NOMO-1 treated with DMSO at 0.1 percent for 48 hours (cell line): Measurements from ENCODE around the gene MGAT3.

Source experiments
- DNase-seq: peaks from one replicate; lab custom pipeline; 2025; ENCODE audit not compliant: unreplicated experiment; lab: John Stamatoyannopoulos, UW

MGAT3 gene

GRCh38 chr22:39448205-39449054, 8.4 kb upstream of the MGAT3 start:
- no peak for DNase-seq

DNA sequence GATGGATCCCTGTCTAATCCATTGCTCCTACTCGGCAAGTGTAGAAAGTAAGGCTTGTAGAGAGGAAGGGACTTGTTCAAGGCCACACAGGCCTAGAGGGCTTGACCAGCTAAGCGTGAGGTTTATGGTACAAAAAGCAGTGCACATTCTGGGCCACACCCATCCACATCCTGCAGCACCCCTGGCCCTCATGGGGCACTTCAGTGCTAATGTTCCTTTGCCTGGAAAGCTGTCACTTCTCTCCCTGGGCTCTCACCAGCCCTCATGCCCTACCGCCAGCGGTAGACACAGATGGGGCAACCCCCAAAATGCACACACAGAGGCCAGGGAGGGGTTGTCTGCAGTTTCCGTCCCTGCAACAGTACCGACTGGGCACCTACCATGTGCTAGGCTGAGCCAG, 7.1 kb upstream of the MGAT3 start:
- no peak for DNase-seq

GRCh38 chr22:39450258-39450955, 6.4 kb upstream of the MGAT3 start:
- no peak for DNase-seq

- no peak for DNase-seq
Observed at GRCh38 chr22:39452740-39453040, 4.1 kb upstream of the MGAT3 start.

GRCh38 chr22:39453765-39454378, 2.9 kb upstream of the MGAT3 start:
- no peak for DNase-seq

DNA sequence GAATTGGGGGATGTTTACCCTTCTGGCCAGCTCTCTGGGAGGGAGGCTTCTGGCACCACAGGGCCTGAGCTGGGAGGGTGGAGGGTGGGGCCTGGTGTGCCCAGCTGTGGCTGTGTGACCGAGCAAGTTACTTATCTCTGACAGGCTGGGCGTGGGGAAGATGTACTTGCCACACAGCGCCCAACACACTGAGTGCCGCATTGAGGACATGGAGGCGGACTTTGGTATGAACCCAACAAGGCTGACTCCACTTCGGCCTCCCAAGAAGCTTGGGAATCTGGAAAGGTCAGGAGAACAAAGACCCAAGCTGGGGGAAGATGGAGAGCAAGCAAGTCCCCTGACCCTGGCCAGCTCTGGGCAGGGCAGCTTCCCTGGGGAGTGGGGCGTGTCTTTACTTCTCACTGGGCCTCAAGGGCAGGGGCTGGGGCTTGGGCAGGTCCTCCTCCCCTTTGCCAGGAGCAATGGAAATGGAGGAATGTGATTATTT, 2.4 kb upstream of the MGAT3 start:
- DNase-seq = no peak

DNA sequence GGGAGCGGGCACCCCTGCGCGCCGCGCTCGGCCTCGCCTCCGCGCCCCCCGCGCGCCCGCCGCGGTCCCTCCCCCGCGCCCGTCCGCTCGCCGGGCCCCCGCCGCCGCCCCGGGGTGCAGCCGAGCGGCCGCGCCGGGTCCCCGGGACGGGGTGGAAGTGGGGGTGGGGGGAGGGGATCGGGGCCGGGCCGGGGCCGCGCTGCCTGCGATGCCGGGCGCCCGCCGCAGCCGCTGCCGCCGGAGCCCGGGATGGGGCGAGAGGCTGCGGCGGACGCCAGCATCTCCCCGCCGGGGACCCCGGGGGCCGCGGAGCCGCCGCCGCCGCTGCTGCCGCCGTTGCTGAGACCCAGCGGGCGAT, 365 bp downstream of the MGAT3 start:
- no peak for DNase-seq

DNA sequence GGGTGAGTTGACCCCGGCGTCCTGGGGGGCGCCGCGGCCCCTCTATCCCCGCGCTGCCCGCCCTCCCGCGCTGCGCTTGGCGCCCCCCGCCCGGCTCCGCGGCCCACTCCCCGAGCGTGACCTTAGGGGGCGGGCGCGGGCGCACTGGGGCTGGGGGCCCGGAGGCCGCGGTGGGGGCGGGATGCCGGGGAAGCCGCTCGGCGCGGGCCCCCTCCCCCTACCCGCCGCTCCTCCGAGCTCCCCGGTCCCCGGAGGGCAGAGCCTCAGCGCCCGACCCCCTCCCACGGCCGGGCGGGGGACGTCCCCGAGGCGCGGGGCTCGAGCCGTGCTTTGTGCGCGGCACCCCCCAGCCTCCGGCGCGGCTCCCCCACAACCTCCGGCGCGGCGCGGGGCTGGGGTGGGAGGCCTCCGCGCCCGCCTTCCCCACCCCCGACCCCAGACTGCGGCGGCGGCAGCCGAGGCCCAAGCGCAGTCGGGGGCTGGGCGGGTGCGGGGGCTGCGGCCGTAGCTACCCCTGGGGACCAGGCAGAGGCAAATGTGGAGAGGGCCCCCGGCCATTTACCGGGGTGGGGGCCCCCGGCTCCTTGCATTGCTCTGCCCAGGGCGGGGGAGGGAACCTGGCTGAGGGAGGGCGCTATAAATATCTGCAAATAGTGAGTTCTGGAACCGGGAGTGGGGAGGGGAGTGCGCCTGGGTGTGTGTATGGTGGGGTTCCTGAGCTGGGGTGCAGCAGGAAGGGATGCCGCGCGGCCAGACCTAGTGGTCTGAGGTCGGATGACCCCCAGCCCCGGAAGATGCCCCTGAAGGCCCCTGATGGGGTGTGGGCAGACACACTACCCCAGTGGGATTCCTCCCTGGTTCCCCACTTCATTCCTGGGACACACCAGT, 988 bp downstream of the MGAT3 start:
- DNase-seq = no peak

GRCh38 chr22:39458444-39459083, 1.8 kb downstream of the MGAT3 start:
- no peak for DNase-seq

DNA sequence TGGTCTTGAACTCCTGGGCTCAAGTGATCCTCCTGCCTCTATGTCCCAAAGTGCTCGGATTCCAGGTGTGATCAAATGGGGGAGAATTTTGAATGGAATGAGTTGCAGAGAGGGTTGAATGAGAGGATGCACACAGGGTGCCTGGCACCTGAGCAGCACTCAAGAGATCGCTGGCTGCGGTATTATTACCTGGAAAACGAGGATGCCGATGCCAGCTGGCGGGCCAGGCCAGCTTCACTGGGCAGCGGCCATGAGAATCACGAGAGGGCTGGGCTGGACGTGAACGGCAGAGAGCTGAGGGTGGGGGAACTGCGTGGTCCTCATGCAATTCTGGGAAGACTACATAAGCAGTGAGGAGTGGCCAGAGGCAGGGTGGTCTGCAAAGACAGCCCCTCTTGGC, 2.9 kb downstream of the MGAT3 start:
- no peak for DNase-seq

GRCh38 chr22:39462443-39463221, 5.8 kb downstream of the MGAT3 start:
- no peak for DNase-seq

DNA sequence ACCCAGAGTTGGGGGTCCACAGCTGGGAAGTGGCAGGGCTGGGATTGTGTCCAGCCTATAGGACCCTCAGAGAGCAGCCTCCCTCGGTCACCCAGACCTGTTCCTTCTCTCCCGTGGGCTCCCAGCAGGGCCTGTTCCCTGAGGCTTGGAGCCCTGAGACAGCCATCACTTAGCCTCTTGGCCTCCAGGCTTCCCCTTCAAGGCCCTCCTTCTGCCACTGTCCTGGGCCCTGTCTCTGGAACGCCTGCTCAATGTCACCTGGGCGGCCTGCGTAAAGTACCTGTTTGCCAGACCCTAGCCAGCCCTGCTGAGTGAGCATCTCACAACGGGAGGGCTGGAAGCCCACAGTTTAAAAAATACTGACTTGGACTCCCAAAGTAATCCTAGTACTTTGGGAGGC, 6.5 kb downstream of the MGAT3 start:
- DNase-seq = no peak

GRCh38 chr22:39463931-39464390, 7.1 kb downstream of the MGAT3 start:
- no peak for DNase-seq

GRCh38 chr22:39466228-39467006, 9.6 kb downstream of the MGAT3 start:
- DNase-seq = no peak

DNA sequence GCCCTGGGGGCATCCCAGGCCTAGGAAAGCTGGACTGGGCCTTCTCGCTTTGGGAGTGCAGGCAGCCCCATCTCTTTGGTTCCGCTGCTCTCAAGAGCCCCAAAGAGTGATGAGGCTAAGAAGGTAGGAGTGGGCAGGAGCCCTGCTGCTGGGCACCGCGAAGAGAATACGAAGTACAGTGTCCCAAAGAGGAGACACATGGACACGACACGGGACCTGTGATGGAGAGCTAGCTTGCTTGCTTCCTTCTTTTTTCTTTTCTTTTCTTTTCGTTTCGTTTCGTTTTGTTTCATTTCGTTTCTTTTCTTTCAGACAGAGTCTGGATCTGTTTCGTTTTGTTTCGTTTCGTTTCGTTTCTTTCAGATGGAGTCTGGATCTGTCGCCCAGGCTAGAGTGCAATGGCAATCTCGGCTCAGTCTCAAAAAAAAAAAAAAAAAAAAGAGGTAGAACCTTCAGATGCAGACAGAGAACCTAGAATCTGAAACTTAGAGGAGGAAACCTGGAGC, 10.6 kb downstream of the MGAT3 start:
- DNase-seq = no peak

- DNase-seq = no peak
Observed at GRCh38 chr22:39468487-39469325, 11.9 kb downstream of the MGAT3 start.

GRCh38 chr22:39469326-39469680, 12.5 kb downstream of the MGAT3 start:
- DNase-seq = no peak
